CD8-positive, alpha-beta memory T cell (primary cell): ENCODE data around the gene FNDC3B. TPM values are rescaled to one million over a fixed set of nuclear protein-coding genes. Genes with fewer than 3 reads are reported as not detected.

Experiments
- CTCF ChIA-PET: fragments of 350-600 bp; sonication (Branson Sonifier 250); formaldehyde crosslinking; loops from one replicate; lab custom pipeline; 2021; ENCODE audit warnings: antibody characterized with exemption; lab: Charles Lee
- POLR2A ChIA-PET: fragments of 350-600 bp; sonication (Branson Sonifier 250); formaldehyde crosslinking; loops from one replicate; lab custom pipeline; 2021; ENCODE audit warnings: antibody characterized with exemption; lab: Charles Lee
- DNase-seq, 5 donors: peaks; one replicate each; pipeline versions ENCODE4 v3.0.0 to v3.0.0-alpha.2; 2020 to 2022; ENCODE audit warnings: mixed read lengths in 1 of 5
- H3K27ac ChIP-seq: one replicate; pipeline ENCODE4 v1.7.0; 2013; ENCODE audit warnings: low read depth, mild to moderate bottlenecking, low read length, moderate library complexity
- H3K27me3 ChIP-seq: 2 replicates; pipeline ENCODE4 v1.7.0; 2013; ENCODE audit warnings: low read length, mild to moderate bottlenecking; ENCODE audit not compliant: insufficient read depth, poor library complexity, severe bottlenecking
- H3K36me3 ChIP-seq: 2 replicates; pipeline ENCODE4 v1.7.0; 2013; ENCODE audit warnings: mild to moderate bottlenecking, low read length, moderate library complexity; ENCODE audit not compliant: insufficient read depth
- H3K4me1 ChIP-seq: 2 replicates; pipeline ENCODE4 v1.7.0; 2013; ENCODE audit warnings: mild to moderate bottlenecking, low read length, moderate library complexity; ENCODE audit not compliant: insufficient read depth
- H3K4me3 ChIP-seq: 2 replicates; pipeline ENCODE4 v1.7.0; 2013; ENCODE audit warnings: mild to moderate bottlenecking, low read length
- H3K9me3 ChIP-seq: 2 replicates; pipeline ENCODE4 v1.7.0; 2013; ENCODE audit warnings: mild to moderate bottlenecking, low read length
- H3K27ac Mint-ChIP-seq, 8 donors: one replicate each; pipeline ENCODE4 v1.8.0; 2020 to 2021; ENCODE audit warnings: mixed read lengths in 8 of 8, mild to moderate bottlenecking in 6 of 8, inconsistent platforms in 3 of 8, moderate library complexity in 3 of 8
- H3K27me3 Mint-ChIP-seq, 2 donors: one replicate each; pipeline ENCODE4 v1.8.0; 2020 to 2021; ENCODE audit warnings: mixed read lengths in 2 of 2, mild to moderate bottlenecking in 1 of 2, moderate library complexity in 1 of 2
- H3K36me3 Mint-ChIP-seq, 3 donors: one replicate each; pipeline ENCODE4 v1.8.0; 2020 to 2021; ENCODE audit warnings: mixed read lengths in 3 of 3, inconsistent platforms in 1 of 3, mild to moderate bottlenecking in 1 of 3
- H3K4me1 Mint-ChIP-seq, 3 donors: one replicate each; pipeline ENCODE4 v1.8.0; 2020 to 2021; ENCODE audit warnings: mixed read lengths in 3 of 3, inconsistent platforms in 1 of 3, mild to moderate bottlenecking in 1 of 3
- H3K4me3 Mint-ChIP-seq, 7 donors: one replicate each; pipeline ENCODE4 v1.8.0; 2020 to 2021; ENCODE audit warnings: mixed read lengths in 7 of 7, mild to moderate bottlenecking in 6 of 7, moderate library complexity in 4 of 7, inconsistent platforms in 2 of 7
- H3K9me3 Mint-ChIP-seq, 5 donors: one replicate each; pipeline ENCODE4 v1.8.0; 2020 to 2022; ENCODE audit warnings: mixed read lengths in 5 of 5, mild to moderate bottlenecking in 3 of 5, moderate library complexity in 2 of 5, inconsistent platforms in 1 of 5
- polyA plus RNA-seq: library from polyadenylated mRNA; unstranded; fragments of 300-500 nt; fragmentation: Illumina TruSeq; gene quantifications from one replicate; pipeline ENCODE4 v1.2.3, GENCODE V29; 2021
- total RNA-seq, 2 experiments: library from RNA; stranded (reverse); gene quantifications; one replicate each; pipeline ENCODE4 v1.2.3, GENCODE V29; 2021

FNDC3B gene
- total and polyA plus RNA-seq, 3 experiments from 2014 or later: 8.7 to 18.6 (median 17.4) TPM

- no peaks in the 10 kb centered on the region for H3K36me3 ChIP-seq
- H3K27me3 ChIP-seq: peaks cover 4% of the 10 kb centered on the region
- H3K27ac Mint-ChIP-seq: no peak overlapping the region
- H3K36me3 Mint-ChIP-seq: no peaks in the 10 kb centered on the region
- H3K4me1 Mint-ChIP-seq: peaks cover 0 to under 1% (median 0%) of the 10 kb centered on the region in 3 donors
- no peak overlapping the region for H3K27ac ChIP-seq
- no peak overlapping the region for H3K4me3 Mint-ChIP-seq
- H3K4me1 ChIP-seq: no peaks in the 10 kb centered on the region
- no peaks in the 10 kb centered on the region for H3K9me3 ChIP-seq
- POLR2A ChIA-PET: interaction anchor here (0.6 kb wide), 1 partner anchor 37 kb away, joined by 3 read pairs; no protein-coding TSS in a partner anchor
- H3K27me3 Mint-ChIP-seq: peaks cover 35 to 71% of the 10 kb centered on the region in 2 donors
- no peak for DNase-seq
- H3K4me3 ChIP-seq: no peak overlapping the region
- H3K9me3 Mint-ChIP-seq: peaks cover 0 to 3% (median 0%) of the 10 kb centered on the region in 5 donors
- CTCF ChIA-PET: interaction anchor here (1.0 kb wide), 1 partner anchor 11 kb away, joined by 3 read pairs; no protein-coding TSS in a partner anchor
These were observed 402.2 kb downstream of the FNDC3B start for GRCh38 chr3:172441581-172441980.

GRCh38 chr3:172442606-172443005 is 403.2 kb downstream of the FNDC3B start:
- Mint-ChIP-seq H3K27ac (peak overlapping the region in 1 of 8 donors; percentile 38), H3K4me1 (peaks cover 7 to 11% (median 10%) of the 10 kb centered on the region in 3 donors), H3K27me3 (peaks cover 44 to 78% of the 10 kb centered on the region in 2 donors), H3K36me3 (peaks cover 0 to 3% (median 0%) of the 10 kb centered on the region in 3 donors), H3K9me3 (peaks cover 0 to 3% (median 0%) of the 10 kb centered on the region in 5 donors), H3K4me3 (no peak overlapping the region)
- Histone ChIP-seq H3K9me3 (no peaks in the 10 kb centered on the region), H3K36me3 (no peaks in the 10 kb centered on the region), H3K27ac (no peak overlapping the region), H3K4me3 (no peak overlapping the region), H3K4me1 (peaks cover 7% of the 10 kb centered on the region), H3K27me3 (peaks cover 6% of the 10 kb centered on the region)
- ChIA-PET POLR2A (no interaction called here), CTCF (interaction anchor here (1.0 kb wide), 1 partner anchor 19 kb away, joined by 3 read pairs; no protein-coding TSS in a partner anchor)
- DNase-seq: no peak

GRCh38 chr3:172444821-172445220 is 405.4 kb downstream of the FNDC3B start:
- H3K4me3 Mint-ChIP-seq: no peak overlapping the region
- H3K9me3 ChIP-seq: no peaks in the 10 kb centered on the region
- POLR2A ChIA-PET: no interaction called here
- peaks cover 47 to 87% of the 10 kb centered on the region in 2 donors for H3K27me3 Mint-ChIP-seq
- CTCF ChIA-PET: no interaction called here
- H3K27ac ChIP-seq: no peak overlapping the region
- H3K36me3 Mint-ChIP-seq: peaks cover 0 to 3% (median 0%) of the 10 kb centered on the region in 3 donors
- no peaks in the 10 kb centered on the region for H3K36me3 ChIP-seq
- peaks cover 0 to 7% (median 0%) of the 10 kb centered on the region in 5 donors for H3K9me3 Mint-ChIP-seq
- H3K4me3 ChIP-seq: no peak overlapping the region
- no peak overlapping the region for H3K27ac Mint-ChIP-seq
- DNase-seq: no peak
- H3K4me1 Mint-ChIP-seq: peaks cover 21 to 32% (median 31%) of the 10 kb centered on the region in 3 donors
- peaks cover 20% of the 10 kb centered on the region for H3K27me3 ChIP-seq
- peaks cover 20% of the 10 kb centered on the region for H3K4me1 ChIP-seq

GRCh38 chr3:172446198-172446597 is 406.8 kb downstream of the FNDC3B start:
- H3K27me3 ChIP-seq: peaks cover 25% of the 10 kb centered on the region
- POLR2A ChIA-PET: no interaction called here
- H3K36me3 Mint-ChIP-seq: peaks cover 0 to 3% (median 0%) of the 10 kb centered on the region in 3 donors
- H3K4me1 ChIP-seq: peaks cover 20% of the 10 kb centered on the region
- H3K27me3 Mint-ChIP-seq: peaks cover 46 to 89% of the 10 kb centered on the region in 2 donors
- no peak overlapping the region for H3K27ac Mint-ChIP-seq
- no peak for DNase-seq
- peaks cover 0 to 7% (median 0%) of the 10 kb centered on the region in 5 donors for H3K9me3 Mint-ChIP-seq
- no peak overlapping the region for H3K4me3 ChIP-seq
- H3K4me1 Mint-ChIP-seq: peaks cover 21 to 38% (median 35%) of the 10 kb centered on the region in 3 donors
- no peak overlapping the region for H3K27ac ChIP-seq
- H3K4me3 Mint-ChIP-seq: no peak overlapping the region
- H3K36me3 ChIP-seq: no peaks in the 10 kb centered on the region
- H3K9me3 ChIP-seq: no peaks in the 10 kb centered on the region
- CTCF ChIA-PET: interaction anchor here (1.0 kb wide), 1 partner anchor 15 kb away, joined by 3 read pairs; no protein-coding TSS in a partner anchor

GRCh38 chr3:172447611-172448579 is 408.5 kb downstream of the FNDC3B start, which contains the start of gene GHSR:
TSS of gene GHSR (minus strand) at chr3:172448456. CDS start at chr3:172448413, 43 bp downstream.
- peaks cover 0 to 3% (median 0%) of the 10 kb centered on the region in 3 donors for H3K36me3 Mint-ChIP-seq
- H3K9me3 Mint-ChIP-seq: peaks cover 0 to 8% (median 0%) of the 10 kb centered on the region in 5 donors
- peaks cover 20% of the 10 kb centered on the region for H3K4me1 ChIP-seq
- H3K4me3 ChIP-seq: peak within 1 kb of the TSS; percentile 20
- peak within 1 kb of the TSS in 3 of 8 donors; percentile 9 to 58 (median 29) for H3K27ac Mint-ChIP-seq
- H3K4me3 Mint-ChIP-seq: peak within 1 kb of the TSS; percentile 49 to 86 (median 73)
- peaks cover 21 to 38% (median 35%) of the 10 kb centered on the region in 3 donors for H3K4me1 Mint-ChIP-seq
- DNase-seq: peak in 1 of 5 donors; percentile 7
- ChIA-PET POLR2A (no interaction called here), CTCF (interaction anchor here (1.1 to 1.9 kb wide), 2 partner anchors 13 to 177 kb away, joined by 3 to 7 read pairs; no protein-coding TSS in a partner anchor)
- peaks cover 50 to 86% of the 10 kb centered on the region in 2 donors for H3K27me3 Mint-ChIP-seq
- no peaks in the 10 kb centered on the region for H3K36me3 ChIP-seq
- peaks cover 25% of the 10 kb centered on the region for H3K27me3 ChIP-seq
- no peak within 1 kb of the TSS for H3K27ac ChIP-seq
- no peaks in the 10 kb centered on the region for H3K9me3 ChIP-seq

- ChIA-PET CTCF (interaction anchor here (0.7 to 1.9 kb wide), 3 partner anchors 10 to 176 kb away, joined by 3 to 7 read pairs (median 3); no protein-coding TSS in a partner anchor), POLR2A (no interaction called here)
- Histone ChIP-seq H3K4me1 (peaks cover 20% of the 10 kb centered on the region), H3K27ac (no peak overlapping the region), H3K4me3 (no peak overlapping the region), H3K27me3 (peaks cover 25% of the 10 kb centered on the region), H3K9me3 (no peaks in the 10 kb centered on the region), H3K36me3 (no peaks in the 10 kb centered on the region)
- Mint-ChIP-seq H3K4me1 (peaks cover 21 to 38% (median 35%) of the 10 kb centered on the region in 3 donors), H3K27me3 (peaks cover 50 to 86% of the 10 kb centered on the region in 2 donors), H3K36me3 (peaks cover 0 to 3% (median 0%) of the 10 kb centered on the region in 3 donors), H3K9me3 (peaks cover 0 to 8% (median 0%) of the 10 kb centered on the region in 5 donors), H3K27ac (peak overlapping the region in 2 of 8 donors; percentile 9 to 58), H3K4me3 (peak overlapping the region; percentile 4 to 86 (median 28))
- no peak for DNase-seq
These were observed 409.5 kb downstream of the FNDC3B start for GRCh38 chr3:172448661-172449465.

- peaks cover 20% of the 10 kb centered on the region for H3K4me1 ChIP-seq
- no peak overlapping the region for H3K4me3 ChIP-seq
- H3K27me3 ChIP-seq: peaks cover 25% of the 10 kb centered on the region
- no peak for DNase-seq
- no peaks in the 10 kb centered on the region for H3K9me3 ChIP-seq
- Mint-ChIP-seq H3K27ac (peak overlapping the region in 2 of 8 donors; percentile 22 to 58), H3K4me3 (peak overlapping the region in 5 of 7 donors; percentile 4 to 38 (median 28)), H3K9me3 (peaks cover 0 to 8% (median 0%) of the 10 kb centered on the region in 5 donors), H3K27me3 (peaks cover 53 to 89% of the 10 kb centered on the region in 2 donors), H3K36me3 (peaks cover 0 to 3% (median 0%) of the 10 kb centered on the region in 3 donors), H3K4me1 (peaks cover 21 to 38% (median 35%) of the 10 kb centered on the region in 3 donors)
- H3K36me3 ChIP-seq: no peaks in the 10 kb centered on the region
- ChIA-PET CTCF (no interaction called here), POLR2A (no interaction called here)
- H3K27ac ChIP-seq: no peak overlapping the region
These were observed 410.2 kb downstream of the FNDC3B start for GRCh38 chr3:172449466-172450149.
